Stimulated activated CD8-positive, alpha-beta memory T cell treated with anti-CD3 and anti-CD28 coated beads, Interleukin-15, amount 100 ng/mL, for 24 hours (primary cell): ENCODE data around the gene KRT80.

Source experiments
- DNase-seq: peaks from one replicate; pipeline ENCODE4 v3.0.0-alpha.2; 2020; ENCODE audit warnings: low read depth

KRT80 gene

DNA sequence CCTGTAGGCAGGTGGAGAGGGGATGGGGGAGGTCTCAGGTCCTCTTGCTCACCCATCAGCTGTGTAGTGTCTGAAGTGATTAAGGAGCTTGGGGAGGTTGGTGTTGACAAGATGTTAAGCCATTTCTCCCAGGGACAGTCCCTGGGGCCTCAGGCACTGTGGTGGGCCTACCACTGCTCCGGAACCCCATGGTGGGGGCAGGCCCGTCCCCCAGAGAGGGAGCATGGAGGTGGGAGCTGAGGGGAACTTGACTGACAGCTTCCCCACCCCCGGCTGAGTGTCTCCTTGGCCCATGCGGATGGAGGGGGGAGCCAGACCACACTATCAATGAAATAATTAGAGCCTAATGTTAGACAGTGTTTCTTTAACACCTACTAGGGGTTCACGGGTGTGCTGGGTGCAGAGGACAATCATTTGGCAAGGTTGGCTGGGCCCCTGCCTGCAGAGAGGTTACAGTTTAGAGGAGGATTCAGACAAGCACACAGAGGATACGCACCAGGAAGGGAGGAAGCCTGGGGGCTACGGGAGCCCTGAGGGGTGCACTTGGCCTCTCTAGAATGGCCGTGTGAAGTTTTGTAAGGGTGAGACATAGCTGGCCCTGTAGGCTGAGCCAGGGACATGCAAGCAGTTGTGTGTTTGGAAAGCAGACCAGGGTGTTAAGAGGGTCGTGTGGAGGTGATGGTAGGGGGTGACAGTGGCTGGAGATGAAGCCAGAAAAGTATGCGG is 19.3 kb upstream of the KRT80 start:
- DNase-seq = no peak

- DNase-seq = no peak
Measured at GRCh38 chr12:52210186-52210924, 18.5 kb upstream of the KRT80 start.

DNA sequence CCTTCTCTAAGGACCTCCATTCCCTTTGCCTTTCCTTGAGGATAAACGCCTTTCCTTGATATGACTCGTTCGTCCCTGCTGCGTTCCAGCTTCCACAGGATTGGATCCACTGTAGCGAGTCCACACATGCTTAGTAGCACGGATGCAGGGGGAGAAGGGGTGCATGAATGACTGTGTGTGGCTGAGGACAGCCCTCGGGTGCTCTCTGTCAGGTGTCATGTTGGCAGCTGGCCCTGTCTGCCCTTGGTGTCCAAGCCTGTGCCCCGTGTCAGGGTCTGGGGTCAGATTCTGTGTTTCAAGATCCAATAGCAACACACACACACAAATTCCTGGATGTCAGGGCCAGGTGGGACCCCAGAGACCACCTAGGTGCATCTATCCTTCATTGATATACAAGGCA is 17.5 kb upstream of the KRT80 start:
- DNase-seq = no peak

GRCh38 chr12:52208424-52209165 is 16.8 kb upstream of the KRT80 start:
- DNase-seq = no peak

GRCh38 chr12:52207895-52208294 is 16.1 kb upstream of the KRT80 start:
- no peak for DNase-seq

GRCh38 chr12:52207106-52207505 is 15.3 kb upstream of the KRT80 start:
- DNase-seq = no peak

DNA sequence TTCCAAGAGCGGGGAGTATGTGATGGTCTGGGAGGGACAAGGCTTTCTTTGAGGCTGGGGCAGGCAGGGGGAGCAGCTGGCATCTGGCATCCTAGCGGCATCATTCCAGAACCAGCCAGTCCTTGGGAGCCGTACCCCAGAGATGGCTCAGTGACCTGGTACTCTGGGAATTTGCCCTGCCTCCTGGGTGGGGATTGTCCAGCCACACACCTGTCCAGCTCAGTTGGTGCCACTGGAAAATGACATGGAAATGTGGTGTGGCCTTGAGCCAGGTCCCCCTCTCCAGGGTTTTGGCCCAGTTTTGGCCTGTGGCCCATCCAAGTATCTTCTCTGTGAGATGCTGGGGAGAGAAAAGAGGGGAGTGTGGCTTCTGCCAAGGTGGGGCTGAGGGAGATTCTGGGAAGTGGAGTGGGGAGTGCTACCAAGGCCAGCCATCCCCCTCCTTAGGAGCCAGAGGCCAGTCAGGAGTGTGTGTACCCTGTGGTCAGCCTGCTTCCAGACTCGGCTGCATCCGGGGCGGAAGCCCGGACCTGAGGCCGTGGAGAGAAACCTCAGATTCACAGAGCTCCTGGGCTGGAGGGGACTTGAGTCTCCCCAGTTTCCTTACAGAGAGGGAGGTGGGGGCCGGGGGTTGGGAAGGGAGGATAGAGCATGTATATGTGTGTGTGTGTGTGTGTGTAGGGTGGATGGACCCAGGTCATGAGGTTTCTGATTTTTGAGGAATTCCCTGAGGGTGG is 14.7 kb upstream of the KRT80 start:
- DNase-seq = no peak

GRCh38 chr12:52205612-52206303 is 13.9 kb upstream of the KRT80 start:
- DNase-seq = no peak

GRCh38 chr12:52204931-52205505 is 13.2 kb upstream of the KRT80 start:
- no peak for DNase-seq

- DNase-seq = no peak
Measured at GRCh38 chr12:52204095-52204930, 12.5 kb upstream of the KRT80 start.

DNA sequence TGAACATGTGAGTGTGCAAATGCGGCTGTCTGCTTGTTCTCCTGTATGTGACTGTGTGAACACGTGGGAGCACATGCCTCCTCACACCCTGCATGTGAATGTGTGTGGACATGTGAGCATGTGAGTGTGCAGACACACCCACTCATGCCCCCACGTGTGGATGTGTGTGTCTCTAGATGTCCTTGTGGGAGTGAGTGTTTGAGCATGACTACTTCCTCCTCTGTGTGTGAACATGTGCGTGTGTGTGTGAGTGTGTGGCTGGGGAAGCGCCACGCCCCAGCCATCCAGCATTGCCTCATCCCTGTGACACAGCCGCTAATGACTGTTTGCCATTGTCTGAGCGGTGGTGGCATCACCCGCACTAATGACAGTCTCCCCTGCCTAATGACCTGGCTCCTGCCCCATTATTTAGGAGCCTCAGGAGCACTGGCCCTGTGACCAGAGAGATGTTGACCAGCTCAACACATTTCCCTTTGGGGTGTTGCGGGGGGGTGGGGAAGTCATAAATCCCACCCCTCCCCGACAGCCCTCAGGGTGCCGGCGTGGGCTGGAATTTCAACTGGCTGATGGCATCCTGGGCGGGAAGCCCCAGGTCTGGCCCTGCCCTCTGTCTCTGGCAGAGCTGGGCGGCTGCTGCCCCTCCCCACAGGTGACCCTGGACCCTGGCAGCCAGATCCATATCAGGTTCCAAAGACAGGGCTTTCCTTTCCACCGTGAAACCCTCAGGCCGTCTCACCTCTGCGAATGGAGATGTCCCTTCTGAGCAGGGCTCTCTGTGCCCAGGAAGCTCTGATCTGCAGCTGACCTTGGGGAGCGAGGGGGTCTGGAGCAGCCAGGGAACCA is 11.5 kb upstream of the KRT80 start:
- DNase-seq = no peak

DNA sequence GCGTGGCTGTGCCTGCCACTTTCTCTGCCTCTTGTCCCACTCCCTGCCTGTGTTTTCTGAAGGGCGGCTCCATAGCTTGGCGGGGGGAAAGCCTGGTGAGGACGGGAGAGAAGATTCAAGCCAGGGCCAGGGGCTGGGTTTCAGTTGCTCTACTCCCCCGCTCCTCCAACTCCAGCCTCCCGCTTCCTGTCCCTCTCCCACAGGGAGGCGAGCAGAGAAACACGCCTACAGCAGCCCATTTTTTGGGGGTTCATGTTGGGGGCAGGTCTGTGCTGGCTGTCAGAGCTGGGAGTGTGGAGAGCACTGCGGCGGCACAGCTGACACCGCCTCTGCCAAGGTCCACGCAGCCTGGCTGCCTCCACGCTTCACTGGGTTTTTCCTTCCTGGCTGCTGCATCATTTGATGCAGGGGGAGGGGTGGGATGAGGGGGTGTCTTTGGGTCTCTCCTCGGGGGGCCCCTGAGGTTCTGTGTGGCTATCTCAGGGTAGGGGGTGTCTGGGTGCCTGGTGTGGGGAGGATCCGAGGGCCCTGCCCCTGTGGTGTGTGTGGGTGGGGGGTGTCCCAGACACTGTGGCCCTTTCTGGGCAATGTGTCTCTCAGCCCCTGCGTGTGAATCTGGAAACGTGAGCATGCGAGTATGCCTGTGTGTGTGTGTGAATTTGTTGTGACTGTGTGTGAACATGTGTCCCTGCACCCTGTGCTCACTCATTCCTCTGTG is 10.7 kb upstream of the KRT80 start:
- no peak for DNase-seq

DNA sequence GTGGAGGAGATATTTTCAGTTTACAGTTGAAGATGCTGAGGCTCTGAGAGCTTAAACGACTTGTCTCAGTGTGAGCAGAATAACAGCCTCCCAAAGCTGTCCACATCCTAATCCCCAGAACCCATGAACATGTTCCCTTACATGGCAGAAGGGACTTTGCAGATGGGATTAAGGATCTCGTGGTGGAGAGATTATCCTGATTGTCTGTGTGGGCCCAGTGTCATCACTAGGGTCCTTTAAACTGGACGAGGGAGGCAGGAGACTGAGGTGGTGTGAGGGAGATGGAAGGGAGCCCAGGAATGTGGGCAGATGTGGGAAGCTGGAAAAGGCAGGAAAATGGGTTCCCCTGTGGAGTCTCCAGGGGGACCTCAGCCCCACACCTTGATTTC is 9.6 kb upstream of the KRT80 start:
- DNase-seq = no peak

DNA sequence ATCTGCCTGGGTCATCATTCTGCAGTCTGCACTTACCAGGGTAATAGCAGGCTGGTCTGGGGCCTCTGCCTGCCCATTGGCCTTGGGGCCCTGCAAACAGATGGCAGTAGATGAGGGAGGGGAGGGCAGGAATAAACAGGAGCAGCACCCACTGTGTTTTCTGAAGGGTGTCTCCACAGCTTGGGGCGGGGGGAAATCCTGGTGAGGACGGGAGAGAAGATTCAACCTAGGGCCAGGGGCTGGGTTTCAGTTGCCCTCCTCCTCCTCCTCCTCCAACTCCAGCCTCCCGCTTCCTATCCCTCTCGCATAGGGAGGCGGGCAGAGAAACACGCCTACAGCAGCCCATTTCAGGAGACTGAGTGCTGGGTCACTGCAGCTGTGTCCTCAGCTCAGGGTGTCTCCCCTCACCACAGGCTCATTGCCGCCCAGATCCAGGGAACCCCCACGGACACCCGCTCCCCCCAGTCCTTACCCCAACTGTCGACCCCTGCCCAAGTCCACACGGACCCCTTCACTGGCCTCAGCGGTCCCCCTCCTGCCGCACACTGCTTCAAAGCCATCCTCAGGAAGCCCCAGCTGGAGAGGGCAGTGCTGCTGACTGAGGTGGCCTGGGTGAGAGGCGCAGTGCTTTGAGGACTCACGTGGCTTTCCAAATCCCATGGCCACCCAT is 9.1 kb upstream of the KRT80 start:
- no peak for DNase-seq

DNA sequence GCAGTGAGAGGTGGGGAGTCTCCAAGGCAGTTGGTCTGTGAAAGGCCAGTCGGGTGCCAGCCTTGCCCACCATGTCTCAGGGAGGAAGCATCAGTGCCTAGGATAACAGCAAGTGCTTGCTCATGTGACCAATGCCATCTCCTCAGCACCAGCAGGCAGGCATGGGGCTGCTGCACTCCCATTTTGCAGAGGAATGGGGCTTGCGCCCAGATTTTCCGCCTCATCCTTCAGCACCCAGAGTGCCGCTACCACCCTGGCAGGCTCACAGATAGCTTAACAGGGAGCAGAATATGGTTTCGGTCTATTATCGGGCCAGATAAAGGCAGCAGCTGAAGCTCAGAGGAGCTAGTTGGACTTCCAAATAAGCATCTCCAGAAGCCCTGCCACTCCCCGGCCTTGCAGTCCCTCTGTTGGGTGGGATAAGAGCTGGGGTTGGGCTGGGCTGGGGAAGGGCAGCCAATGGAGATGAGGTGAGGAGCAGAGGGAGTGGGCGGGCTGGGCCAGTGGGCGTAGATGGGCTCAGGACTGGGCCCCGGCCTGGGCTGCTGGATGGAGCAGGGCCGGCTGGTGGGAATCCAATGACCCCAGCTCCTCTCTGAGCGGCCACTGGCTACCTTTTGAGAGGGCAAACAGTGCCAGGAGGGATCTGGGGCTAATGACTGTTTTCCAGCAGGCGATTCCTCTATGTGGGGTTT is 8.4 kb upstream of the KRT80 start:
- no peak for DNase-seq

DNA sequence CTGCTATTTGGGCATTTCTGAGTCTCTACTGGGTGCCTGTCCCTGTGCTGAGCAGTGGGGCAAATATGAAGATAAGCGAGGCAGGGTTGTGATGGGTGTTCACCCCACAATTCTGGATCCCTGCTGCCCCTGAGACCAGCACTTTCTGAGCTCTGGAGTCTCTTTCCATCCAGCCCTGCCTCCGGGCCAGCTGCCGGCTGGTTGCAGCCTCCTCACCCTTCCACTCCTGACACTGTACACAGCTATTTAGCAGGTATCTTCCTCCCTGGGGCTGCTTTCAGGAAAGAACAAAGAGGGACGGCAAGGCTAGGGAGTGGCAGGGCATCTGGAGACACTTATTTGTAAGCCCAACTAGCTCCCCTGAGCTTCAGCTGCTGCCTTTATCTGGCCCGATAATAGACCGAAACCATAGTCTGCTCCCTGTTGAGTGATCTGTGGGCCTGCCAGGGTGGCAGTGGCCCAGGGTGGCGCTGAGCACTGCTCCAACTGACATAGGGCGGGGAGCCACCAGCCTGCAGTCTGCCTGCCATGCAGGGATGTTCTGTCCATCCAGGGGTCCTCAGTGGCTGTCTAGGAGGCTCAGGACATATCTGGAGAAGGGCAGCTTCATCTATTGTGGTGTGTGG is 7.6 kb upstream of the KRT80 start:
- DNase-seq = no peak
